RWPE1 (cell line): ENCODE measurements around the gene SCML1.

Source experiments
- CTCF ChIA-PET: fragments of 350-600 bp; sonication (Branson Sonifier 250); formaldehyde crosslinking; extraction: SDS; loops from one replicate; lab custom pipeline; 2021; lab: Yijun Ruan, JAX
- POLR2A ChIA-PET: fragments of 400-600 bp; formaldehyde crosslinking; extraction: SDS; loops from one replicate; lab custom pipeline; 2020; ENCODE audit warnings: antibody characterized with exemption; ENCODE audit not compliant: low non-redundant PET; lab: Yijun Ruan, JAX
- DNase-seq: peaks from one replicate; pipeline ENCODE4 v3.0.0; 2012; ENCODE audit warnings: low spot score
- H3K27ac ChIP-seq: fragments of 450-650 bp; 2 replicates; pipeline ENCODE4 v1.5.1; 2017
- TF ChIP-seq, protein P1 (sequence below): fragments of 450-650 bp; conservative IDR thresholded peaks from 2 replicates; pipeline ENCODE4 v1.5.1; 2017; ENCODE audit warnings: low read depth, mild to moderate bottlenecking

The SCML1 gene

GRCh38 chrX:17703201-17703600 is 34.1 kb upstream of the SCML1 start:
- TF ChIP-seq, protein P1, sequence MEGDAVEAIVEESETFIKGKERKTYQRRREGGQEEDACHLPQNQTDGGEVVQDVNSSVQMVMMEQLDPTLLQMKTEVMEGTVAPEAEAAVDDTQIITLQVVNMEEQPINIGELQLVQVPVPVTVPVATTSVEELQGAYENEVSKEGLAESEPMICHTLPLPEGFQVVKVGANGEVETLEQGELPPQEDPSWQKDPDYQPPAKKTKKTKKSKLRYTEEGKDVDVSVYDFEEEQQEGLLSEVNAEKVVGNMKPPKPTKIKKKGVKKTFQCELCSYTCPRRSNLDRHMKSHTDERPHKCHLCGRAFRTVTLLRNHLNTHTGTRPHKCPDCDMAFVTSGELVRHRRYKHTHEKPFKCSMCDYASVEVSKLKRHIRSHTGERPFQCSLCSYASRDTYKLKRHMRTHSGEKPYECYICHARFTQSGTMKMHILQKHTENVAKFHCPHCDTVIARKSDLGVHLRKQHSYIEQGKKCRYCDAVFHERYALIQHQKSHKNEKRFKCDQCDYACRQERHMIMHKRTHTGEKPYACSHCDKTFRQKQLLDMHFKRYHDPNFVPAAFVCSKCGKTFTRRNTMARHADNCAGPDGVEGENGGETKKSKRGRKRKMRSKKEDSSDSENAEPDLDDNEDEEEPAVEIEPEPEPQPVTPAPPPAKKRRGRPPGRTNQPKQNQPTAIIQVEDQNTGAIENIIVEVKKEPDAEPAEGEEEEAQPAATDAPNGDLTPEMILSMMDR = no peak
- no peak overlapping the region for H3K27ac ChIP-seq
- DNase-seq = no peak
- ChIA-PET CTCF (no interaction called here), POLR2A (no interaction called here)

- no peak for DNase-seq
- TF ChIP-seq, protein P1 = no peak
- CTCF ChIA-PET = no interaction called here
- H3K27ac ChIP-seq = no peak overlapping the region
- POLR2A ChIA-PET = no interaction called here
These were observed 32.1 kb upstream of the SCML1 start for GRCh38 chrX:17705211-17705610.

- no peak overlapping the region for H3K27ac ChIP-seq
- ChIA-PET POLR2A (no interaction called here), CTCF (no interaction called here)
- TF ChIP-seq, protein P1 = no peak
- DNase-seq = peak; percentile 36
These were observed 30.6 kb upstream of the SCML1 start for GRCh38 chrX:17706676-17707075.

- TF ChIP-seq, protein P1 = no peak
- H3K27ac ChIP-seq = no peak overlapping the region
- no peak for DNase-seq
- POLR2A ChIA-PET = no interaction called here
- CTCF ChIA-PET = interaction anchor here (0.5 kb wide), 1 partner anchor 1828 kb away, joined by 4 read pairs; no protein-coding TSS in a partner anchor
These were observed 29.6 kb upstream of the SCML1 start for GRCh38 chrX:17707731-17708130.

DNA sequence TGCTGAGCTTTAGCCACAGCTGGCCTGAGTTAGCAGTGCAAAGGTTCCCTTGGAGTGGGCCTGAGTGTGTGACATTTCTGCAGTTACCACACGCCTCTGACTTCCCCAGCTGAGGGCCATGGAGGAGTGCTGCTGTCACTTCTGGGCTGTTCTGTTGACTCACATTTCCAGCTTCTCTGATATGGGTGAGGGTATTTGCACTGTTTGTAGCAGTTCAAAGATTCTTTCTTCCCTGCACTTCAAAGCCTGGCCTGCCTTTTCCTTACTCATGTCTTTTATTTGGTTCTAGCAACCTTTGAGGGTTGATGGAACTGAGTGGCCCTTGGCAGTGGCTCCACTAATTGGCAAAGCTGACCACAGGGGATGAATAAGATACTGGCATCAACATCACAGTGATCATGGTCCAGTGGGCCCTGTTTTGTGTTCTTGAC is 26.4 kb upstream of the SCML1 start:
- TF ChIP-seq, protein P1 = no peak
- H3K27ac ChIP-seq = no peak overlapping the region
- POLR2A ChIA-PET = no interaction called here
- DNase-seq = no peak
- CTCF ChIA-PET = interaction anchor here (0.5 kb wide), 1 partner anchor 590 kb away, joined by 3 read pairs; no protein-coding TSS in a partner anchor

GRCh38 chrX:17713288-17713687 is 24.0 kb upstream of the SCML1 start:
- CTCF ChIA-PET = interaction anchor here (0.6 kb wide), 1 partner anchor 948 kb away, joined by 3 read pairs; no protein-coding TSS in a partner anchor
- TF ChIP-seq, protein P1 = no peak
- no peak overlapping the region for H3K27ac ChIP-seq
- POLR2A ChIA-PET = no interaction called here
- DNase-seq = no peak
